Type B pancreatic cell (in vitro differentiated cells): ENCODE measurements around the gene PAX7. TPM values are rescaled to one million over a fixed set of nuclear protein-coding genes. Genes with fewer than 3 reads are reported as not detected.

Experiments used
- DNase-seq: peaks from one replicate; pipeline ENCODE4 v3.0.0; 2021; ENCODE audit warnings: mixed read lengths; ENCODE audit not compliant: unreplicated experiment; ENCODE audit errors: extremely low spot score
- H3K27ac Mint-ChIP-seq: 2 replicates; pipeline ENCODE4 v1.8.0; 2021; ENCODE audit warnings: mild to moderate bottlenecking, mixed read lengths
- H3K27me3 Mint-ChIP-seq: 2 replicates; pipeline ENCODE4 v1.8.0; 2021; ENCODE audit warnings: mixed read lengths
- H3K36me3 Mint-ChIP-seq: 2 replicates; pipeline ENCODE4 v1.8.0; 2021; ENCODE audit warnings: mixed read lengths
- H3K4me1 Mint-ChIP-seq: one replicate; pipeline ENCODE4 v1.8.0; 2021; ENCODE audit warnings: mixed read lengths; ENCODE audit not compliant: unreplicated experiment
- H3K4me3 Mint-ChIP-seq: 2 replicates; pipeline ENCODE4 v1.8.0; 2021; ENCODE audit warnings: mild to moderate bottlenecking, mixed read lengths
- H3K9me3 Mint-ChIP-seq: 2 replicates; pipeline ENCODE4 v1.8.0; 2021; ENCODE audit warnings: mixed read lengths
- CTCF ChIP-seq: fragments of 200-600 bp; sonication (generic); conservative IDR thresholded peaks from 2 replicates; pipeline ENCODE4 v1.5.0; 2021; ENCODE audit warnings: antibody characterized with exemption, mild to moderate bottlenecking
- total RNA-seq: library from RNA; stranded (reverse); gene quantifications from 2 replicates; pipeline ENCODE4 v1.2.1, GENCODE V29; 2021; ENCODE audit warnings: low replicate concordance

Gene PAX7
- total RNA-seq, 1 donor from 2014 or later: 2.9 TPM

DNA sequence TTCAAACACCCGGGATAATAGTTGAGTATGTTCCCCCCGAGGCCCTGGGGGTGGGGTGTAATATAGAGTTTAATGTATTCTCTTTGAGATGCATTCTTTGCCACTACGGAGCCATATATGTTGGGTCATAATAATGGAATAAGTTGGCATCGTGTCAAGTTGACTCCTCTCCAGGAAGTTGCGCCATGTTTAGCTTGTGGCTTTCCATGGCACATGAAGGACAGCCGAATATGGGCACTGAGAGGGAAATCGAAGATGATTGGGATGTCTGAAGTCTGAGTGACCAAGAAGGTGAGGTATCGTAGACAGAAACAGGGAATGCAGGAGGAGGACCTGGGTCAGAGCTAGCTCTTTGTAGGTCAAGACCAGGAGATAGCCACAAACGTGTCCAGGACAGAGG is 92.6 kb downstream of the PAX7 start:
- H3K27me3 Mint-ChIP-seq: peaks cover 96% of the 10 kb centered on the region
- peaks cover 16% of the 10 kb centered on the region for H3K4me1 Mint-ChIP-seq
- TF ChIP-seq CTCF: no peak
- peak overlapping the region; percentile 0 for H3K4me3 Mint-ChIP-seq
- H3K9me3 Mint-ChIP-seq: no peaks in the 10 kb centered on the region
- no peaks in the 10 kb centered on the region for H3K36me3 Mint-ChIP-seq
- H3K27ac Mint-ChIP-seq: no peak overlapping the region
- no peak for DNase-seq

DNA sequence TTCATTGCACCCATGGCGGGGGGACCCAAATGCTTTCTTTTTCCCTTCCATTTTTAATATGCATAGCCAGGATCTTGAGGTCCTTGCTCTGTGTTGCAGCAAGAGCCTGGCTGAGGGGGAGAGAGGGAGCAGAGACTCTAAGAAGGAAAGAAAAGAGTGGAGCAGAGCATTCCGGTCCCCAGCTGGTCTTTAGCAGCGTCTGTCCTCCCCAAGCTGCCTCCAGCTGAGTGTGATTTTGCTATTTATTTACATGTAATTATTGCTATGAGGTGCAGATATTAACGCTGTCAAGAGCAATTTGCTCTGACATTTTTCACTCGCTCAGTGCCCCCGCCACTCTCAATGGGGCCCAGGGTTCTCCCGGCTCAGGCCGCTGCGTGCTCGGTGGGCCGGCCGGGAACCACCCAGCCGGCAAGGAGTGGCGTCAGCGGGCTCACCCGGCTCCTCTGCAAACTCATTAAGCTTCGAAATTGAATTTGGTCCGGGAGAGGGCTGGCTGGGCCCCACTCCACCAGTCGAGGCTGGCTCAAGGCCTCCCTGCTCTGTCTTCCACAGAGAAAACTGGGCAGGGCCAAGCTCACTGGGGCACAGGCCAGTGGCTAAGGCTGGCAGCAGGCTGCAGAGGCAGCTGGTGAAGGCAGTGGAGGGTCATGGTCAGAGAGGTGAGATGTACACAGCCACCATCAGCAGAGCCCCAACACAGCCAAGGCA is 93.2 kb downstream of the PAX7 start:
- Mint-ChIP-seq H3K27ac (no peak overlapping the region), H3K4me1 (peaks cover 16% of the 10 kb centered on the region), H3K36me3 (no peaks in the 10 kb centered on the region), H3K27me3 (peaks cover 93% of the 10 kb centered on the region), H3K4me3 (peak overlapping the region; percentile 0), H3K9me3 (no peaks in the 10 kb centered on the region)
- no peak for TF ChIP-seq CTCF
- no peak for DNase-seq

DNA sequence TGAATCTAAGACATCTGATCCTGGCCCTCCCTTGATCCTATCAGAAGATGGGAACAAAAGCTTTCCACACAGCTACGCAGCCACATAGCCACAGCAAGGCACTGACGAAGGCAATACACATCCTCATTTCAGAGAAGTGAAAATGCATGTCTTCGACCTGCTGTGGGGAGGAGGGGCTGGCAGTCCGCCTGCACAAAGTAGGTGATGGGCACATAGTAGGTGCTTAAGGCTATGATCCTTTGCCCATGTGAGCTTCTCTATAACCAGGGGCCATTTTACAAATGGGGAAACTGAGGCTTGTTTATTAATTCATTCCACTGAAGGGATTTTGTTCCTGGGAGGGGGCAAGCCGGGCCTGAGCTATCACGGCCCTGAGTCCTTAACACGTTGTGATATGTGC is 94.2 kb downstream of the PAX7 start:
- no peaks in the 10 kb centered on the region for H3K9me3 Mint-ChIP-seq
- DNase-seq: no peak
- H3K27me3 Mint-ChIP-seq: peaks cover 92% of the 10 kb centered on the region
- TF ChIP-seq CTCF: no peak
- H3K4me3 Mint-ChIP-seq: no peak overlapping the region
- H3K27ac Mint-ChIP-seq: no peak overlapping the region
- H3K36me3 Mint-ChIP-seq: no peaks in the 10 kb centered on the region
- H3K4me1 Mint-ChIP-seq: peaks cover 16% of the 10 kb centered on the region

DNA sequence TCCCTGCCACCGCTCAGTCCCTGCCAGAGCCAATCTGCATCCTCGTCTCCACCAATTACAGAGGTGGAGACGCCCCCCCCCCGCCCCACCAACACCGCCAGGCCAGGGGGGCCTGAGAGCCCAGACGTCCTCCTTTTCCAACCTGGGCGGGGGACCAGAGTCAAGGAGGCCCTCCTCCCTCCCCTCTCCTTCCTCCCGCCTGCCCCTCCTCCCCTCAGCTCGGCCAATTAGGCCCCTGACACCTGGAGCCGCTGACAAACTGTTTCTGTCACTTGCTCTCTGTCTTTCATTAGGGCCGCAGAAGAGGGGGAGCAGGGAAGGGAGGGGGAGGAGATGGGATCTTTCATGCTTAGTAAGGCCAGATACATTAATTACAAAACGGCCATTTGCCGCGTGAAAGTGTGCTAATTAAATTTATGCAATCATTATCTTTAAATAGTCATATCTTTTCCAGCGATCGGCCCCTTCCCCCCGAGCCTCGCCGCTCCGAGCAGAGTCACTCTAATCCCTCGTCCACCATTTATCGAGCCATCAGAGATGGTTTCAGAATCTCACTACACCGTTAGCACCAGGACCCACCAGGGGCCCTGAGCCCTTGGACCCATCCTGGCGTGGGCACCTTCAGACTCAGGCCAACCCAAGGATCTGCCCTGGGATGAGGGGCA is 94.7 kb downstream of the PAX7 start:
- no peak for DNase-seq
- Mint-ChIP-seq H3K27ac (peak overlapping the region; percentile 62), H3K4me3 (no peak overlapping the region), H3K27me3 (peaks cover 88% of the 10 kb centered on the region), H3K4me1 (peaks cover 16% of the 10 kb centered on the region), H3K9me3 (no peaks in the 10 kb centered on the region), H3K36me3 (no peaks in the 10 kb centered on the region)
- TF ChIP-seq CTCF: no peak

- Mint-ChIP-seq H3K4me1 (peaks cover 16% of the 10 kb centered on the region), H3K36me3 (no peaks in the 10 kb centered on the region), H3K27ac (no peak overlapping the region), H3K4me3 (no peak overlapping the region), H3K9me3 (no peaks in the 10 kb centered on the region), H3K27me3 (peaks cover 78% of the 10 kb centered on the region)
- DNase-seq: no peak
- TF ChIP-seq CTCF: no peak
Observed at GRCh38 chr1:18726368-18726767, 95.7 kb downstream of the PAX7 start.
